NCI-H446 treated with DMSO at 0.1 percent for 48 hours (cell line): ENCODE results near the gene DENND6A.
"Not testable (repeated sequence)": the region's sequence is repeated elsewhere in the genome, so short reads cannot be mapped to it uniquely, and the experiment has no call there.

Experiments used
- DNase-seq: peaks from one replicate; lab custom pipeline; 2025; lab: John Stamatoyannopoulos, UW

Gene DENND6A

DNA sequence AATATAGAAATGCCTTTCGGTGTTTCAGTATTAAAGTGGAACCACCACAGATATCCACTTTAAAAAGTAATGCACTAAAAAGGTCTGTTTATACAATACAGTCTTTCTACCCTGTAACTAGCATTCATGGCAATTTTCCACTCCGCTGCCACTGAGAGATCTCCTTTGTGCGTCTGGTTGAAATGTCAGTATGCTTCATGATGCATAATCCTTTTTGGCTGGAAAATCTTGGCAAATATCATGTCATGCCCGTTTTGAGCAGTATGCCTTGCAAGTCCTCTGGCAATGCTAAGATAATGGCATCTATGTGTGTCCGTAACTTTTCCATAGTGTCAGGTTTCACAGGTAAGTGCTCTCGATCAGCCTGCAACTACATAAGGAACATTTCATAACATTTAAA is 64.9 kb downstream of the DENND6A start:
- peak; percentile 52 for DNase-seq

DNA sequence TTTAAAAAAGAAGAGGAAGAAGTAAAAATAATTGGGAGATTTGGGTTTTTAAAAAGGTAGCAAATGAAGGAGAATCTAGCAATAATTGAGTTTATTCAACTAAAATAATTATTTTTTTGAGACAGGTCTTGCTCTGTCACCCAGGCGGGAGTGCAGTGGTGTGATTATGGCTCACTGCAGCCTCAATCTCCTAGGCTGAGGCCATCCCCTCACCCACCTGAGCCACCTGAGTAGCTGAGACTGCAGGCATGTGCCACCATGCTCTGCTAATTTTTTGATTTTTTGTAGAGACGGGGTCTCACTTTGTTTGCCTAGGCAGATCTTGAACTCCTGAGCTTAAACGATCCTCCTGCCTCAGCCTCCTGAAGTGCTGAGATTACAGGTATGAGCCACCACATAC is 68.1 kb downstream of the DENND6A start:
- no peak for DNase-seq

DNA sequence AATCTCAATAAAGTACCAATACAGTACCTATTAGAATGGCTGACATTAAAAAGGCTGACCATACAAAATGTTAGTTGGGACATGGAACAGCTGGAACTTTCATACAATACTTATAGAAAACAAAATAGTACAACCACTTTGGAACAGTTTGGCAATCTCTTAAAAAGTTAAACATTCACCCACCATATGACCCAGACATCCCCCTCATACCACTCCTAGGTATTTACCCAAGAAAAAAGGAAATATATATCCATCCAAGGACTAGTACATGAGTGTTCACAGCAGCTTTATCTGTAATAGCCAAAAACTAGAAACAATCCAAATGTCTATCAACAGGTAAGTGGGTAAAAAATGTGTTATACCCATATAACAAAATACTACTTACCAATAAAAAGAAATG is 70.5 kb downstream of the DENND6A start:
- DNase-seq, result no peak

DNA sequence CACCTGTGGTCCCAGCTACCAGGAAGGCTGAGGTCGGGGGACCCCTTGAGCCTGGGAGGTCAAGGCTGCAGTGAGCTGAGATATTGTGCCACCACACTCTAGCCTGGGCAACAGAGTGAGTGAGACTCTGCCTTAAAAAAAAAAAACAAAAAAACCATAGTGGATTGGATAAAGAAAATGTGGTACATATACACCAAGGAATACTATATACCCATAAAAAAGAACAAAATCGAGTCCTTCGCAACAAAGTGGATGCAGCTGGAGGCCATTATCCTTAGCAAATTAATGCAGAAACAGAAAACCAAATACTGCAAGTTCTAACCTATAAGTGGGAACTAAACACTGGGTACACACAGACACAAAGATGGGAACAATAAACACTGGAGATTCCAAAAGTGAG is 75.1 kb downstream of the DENND6A start:
- no peak for DNase-seq

DNA sequence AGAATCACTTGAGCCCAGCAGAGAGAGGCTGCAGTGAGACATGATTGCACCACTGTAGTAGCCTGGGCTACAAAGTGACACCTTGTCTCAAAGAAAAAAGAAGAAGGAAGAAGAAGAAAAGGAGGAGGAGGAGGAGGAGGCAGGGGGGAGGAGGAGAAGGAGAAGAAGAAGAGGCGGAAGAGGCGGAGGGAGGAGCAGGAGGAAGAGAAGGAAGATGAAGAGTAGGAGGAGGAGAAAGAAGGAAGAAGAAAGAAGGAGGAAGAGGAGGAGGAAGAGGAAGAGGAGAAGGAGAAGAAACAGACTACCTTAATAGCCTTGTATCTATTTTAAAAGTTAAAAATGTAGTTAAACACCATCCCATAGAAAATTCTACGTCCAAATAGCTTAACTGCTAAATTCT is 76.6 kb downstream of the DENND6A start:
- DNase-seq, result no peak

DNA sequence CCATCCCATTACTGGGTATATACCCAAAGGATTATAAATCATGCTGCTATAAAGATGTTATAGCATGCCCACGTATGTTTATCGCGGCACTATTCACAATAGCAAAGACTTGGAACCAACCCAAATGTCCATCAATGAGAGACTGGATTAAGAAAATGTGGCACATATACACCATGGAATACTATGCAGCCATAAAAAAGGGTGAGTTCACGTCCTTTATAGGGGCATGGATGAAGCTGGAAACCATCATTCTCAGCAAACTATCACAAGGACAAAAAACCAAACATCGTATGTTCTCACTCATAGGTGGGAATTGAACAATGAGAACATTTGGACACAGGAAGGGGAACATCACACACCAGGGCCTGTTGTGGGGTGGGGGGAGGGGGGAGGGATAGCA is 81.0 kb downstream of the DENND6A start:
- DNase-seq, result not testable (repeated sequence)

DNA sequence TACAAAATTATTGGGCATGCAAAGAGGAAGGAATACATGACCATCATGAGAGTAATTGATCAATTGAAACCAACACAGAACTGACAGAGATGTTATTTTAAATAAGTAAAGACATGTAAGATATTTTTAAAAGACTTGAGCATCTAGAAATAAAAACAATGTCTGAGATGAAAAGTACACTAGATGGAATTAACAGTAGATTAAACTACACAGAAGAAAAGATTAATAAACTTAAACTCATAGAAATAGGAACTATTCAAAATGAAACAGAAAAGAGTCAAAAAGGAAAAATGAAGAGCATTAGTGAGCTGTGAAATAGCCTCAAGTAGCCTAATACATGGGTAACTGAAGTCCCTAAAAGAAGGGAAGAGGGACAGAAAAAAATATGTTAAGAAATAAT is 87.2 kb downstream of the DENND6A start:
- no peak for DNase-seq

DNA sequence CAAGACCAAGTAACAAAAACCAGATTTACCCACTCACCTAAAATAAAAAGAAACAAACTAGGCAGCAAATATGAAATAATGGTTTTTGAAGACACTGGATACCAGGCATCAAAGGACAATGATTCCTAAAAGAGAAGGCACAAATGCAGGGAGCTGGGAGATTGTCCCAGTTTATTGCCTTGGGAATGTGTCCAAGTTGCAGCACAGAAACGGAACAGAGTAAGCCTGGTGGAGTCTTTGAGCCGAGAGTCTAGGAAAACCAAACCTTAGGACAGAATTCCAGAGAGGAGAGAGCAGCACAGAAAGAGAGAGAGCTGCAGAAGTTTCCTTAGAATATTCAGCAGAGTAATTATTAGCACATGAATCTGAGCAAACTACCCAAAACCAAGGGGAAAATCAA is 87.9 kb downstream of the DENND6A start:
- no peak for DNase-seq

DNA sequence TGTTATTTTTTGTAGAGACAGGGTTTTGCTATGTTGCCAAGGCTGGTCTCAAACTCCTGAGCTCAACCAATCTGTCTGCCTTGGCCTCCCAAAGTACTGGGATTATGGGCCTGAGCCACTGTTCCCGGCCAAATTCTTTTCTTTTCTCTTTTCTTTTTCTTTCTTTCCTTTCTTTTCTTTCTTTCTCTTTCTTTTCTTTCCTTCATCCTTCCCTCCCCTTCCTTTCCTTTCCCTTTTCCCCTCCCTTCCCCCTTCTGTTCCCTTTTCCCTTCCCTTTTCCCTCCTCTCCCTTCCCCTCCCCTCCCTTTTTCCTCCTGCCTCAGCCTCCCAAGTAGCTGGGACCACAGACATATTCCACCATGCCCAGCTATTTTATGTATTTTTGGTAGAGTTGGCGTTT is 92.7 kb downstream of the DENND6A start:
- no peak for DNase-seq

DNA sequence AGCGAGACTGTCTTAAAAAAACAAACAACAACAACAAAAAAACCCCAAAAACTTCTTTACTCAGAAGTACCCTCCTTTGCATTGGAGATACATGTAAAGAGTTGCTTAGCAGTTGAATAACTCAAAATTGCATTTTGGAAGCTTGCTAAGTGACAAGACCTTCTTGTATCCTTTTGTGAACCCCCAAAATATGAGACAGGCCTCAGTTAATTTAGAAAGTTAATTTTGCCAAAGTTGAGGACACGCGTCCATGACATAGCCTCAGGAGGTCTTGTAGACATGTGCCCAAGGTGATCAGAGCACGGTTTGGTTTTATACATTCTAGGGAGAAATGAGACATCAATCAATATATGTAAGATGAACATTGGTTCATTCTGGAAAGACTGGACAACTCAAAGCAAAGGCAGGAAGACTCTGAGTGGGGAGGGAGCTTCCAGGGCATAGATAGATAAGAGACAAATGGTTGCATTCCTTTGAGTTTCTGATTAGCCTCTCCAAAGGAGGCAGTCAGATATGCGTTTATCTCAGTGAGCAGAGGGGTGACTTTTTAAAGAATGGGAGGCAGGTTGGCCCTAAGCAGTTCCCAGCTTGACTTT is 94.0 kb downstream of the DENND6A start:
- DNase-seq, result no peak

DNA sequence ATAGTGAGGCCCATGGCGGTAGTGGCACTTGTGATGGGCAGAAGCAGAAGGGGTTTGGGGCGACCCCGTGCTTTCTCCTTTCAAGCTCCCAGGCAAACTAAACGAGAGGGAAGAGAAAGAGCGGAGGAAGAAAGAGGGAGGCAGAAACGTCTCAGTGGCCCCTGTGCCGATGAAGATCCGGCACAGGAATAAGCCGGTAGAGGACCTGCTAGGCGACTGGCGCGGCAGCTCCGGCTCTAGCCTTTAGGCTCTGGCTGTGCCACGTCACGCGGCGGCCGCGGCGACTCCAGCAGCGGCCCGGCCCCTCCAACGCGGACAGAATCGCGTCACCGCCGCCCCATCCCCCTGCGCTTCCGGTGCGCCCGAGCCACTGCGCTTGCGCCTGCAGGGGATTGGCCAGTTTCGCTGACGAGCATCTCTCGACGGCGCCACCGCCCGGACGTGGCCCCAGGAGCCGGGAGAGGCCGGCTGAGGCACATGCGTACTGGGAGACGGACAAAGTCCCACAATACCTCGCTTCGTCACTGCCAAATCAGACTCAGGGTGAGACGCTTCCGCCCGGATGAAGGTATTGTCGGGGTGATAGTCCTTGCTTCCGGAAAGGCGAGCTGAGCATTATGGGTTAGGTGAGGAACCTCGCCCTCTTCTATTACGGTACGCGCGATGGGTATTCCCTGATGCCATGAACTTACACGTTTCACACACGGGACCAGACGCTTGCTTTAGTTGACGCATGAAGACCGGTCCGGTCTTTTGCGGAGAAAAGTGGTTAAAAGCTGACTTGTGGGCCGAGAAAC is 95.6 kb downstream of the DENND6A start, which contains the start of gene ARF4:
Gene ARF4, minus strand, starts transcription at position 218 of the 797 bp plus-strand sequence. Its CDS starts 204 bp downstream, at position 14.
- DNase-seq, result peak; percentile 96

DNA sequence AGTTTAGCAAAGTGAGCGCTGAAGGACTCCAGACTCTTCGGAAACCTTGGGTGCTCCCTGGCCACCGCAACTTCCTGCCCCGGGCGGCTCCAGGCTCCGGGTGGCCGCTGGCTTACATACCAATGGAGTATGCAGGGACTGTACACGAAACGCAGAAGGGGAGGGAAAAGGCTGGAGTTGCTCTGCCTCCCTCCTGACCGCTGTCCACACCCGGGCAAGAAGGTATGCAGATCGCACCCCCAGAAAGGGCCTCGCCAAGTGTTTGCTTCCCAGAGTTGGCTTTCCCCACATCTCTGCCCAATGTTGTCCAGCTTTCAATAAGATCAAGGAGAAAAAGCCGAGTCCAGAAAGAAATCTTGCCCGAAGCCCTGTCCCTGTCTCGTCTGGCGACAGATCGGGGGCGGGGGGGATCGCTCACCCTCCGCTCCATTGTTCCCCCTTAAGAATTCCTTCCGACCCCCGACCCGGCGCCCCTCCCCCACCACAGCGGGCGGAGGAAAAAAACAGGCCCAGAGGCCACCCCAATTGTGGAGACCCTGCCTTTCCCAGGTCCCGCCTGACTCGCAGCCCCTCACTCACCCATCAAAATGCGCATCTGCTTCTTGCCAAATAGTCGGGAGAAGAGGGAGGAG is 96.3 kb downstream of the DENND6A start:
- no peak for DNase-seq

DNA sequence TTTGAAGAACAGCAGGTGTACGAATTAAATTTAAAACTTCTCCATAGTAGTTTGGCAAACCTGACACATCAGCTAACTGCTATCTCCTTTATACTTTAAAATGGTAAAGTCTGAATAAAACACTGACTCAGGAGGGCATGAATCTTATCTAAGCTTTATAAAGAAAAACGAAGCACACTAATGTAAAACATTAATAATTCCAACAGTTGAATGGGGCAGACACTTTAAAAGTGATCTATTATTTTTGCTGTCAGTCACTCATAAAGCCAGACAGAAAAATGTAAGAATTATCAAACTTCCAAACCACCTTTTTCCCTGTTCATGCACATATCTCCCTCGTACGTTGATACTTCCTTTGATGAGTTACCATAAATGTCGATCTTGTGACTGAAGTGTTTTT is 98.3 kb downstream of the DENND6A start:
- no peak for DNase-seq

DNA sequence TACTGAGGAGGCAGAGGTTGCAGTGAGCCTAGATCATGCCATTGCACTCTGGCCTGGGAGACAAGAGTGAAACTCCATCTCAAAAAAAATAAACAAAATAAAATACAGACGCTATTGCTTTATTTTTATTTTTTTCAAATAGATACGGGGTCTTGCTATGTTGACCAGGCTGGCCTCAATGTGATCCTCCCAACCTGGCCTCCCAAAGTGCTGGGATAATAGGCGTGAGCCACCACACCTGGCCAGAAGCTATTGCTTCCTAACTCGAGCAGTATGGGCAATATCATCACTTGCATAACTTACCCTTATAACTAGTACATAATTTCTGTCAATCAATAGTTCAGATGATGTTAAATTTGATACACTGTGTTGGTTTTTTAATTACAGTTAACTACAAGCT is 98.7 kb downstream of the DENND6A start:
- DNase-seq, result no peak

DNA sequence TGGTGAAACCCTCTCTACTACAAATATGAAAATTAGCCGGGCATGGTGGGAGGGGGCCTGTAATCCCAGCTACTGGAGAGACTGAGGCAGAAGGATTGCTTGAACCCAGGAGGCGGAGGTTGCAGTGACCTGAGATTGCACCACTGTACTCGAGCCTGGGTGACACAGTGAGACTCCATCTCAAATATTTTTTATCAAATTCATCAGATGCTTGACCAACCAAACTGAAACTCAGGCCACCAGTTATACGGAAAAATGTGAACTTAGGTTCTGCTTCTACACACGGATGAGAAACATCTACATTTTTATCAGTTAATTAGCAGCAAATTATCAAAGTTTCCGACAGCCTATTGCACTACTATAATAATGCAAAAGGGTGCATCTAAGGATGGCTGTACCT is 100.6 kb downstream of the DENND6A start:
- DNase-seq, result no peak

DNA sequence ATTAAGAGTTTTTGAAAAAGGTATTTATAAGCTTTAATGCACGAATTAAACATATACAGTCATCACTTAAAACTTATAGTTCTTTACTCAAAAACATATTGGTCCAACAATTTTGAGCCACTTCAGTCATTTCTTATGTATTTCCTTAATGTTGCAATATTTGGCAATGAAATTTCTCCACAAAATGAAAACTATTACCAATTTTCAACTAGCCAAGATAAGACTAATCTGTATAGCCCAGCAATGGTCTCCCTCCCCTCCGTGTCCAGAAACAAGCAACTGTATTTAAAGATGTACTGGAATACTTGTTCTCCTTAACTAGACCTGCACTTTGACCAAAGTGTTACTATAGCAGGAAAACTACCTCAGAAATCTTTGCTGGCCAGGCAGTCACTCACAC is 105.0 kb downstream of the DENND6A start:
- DNase-seq, result no peak

DNA sequence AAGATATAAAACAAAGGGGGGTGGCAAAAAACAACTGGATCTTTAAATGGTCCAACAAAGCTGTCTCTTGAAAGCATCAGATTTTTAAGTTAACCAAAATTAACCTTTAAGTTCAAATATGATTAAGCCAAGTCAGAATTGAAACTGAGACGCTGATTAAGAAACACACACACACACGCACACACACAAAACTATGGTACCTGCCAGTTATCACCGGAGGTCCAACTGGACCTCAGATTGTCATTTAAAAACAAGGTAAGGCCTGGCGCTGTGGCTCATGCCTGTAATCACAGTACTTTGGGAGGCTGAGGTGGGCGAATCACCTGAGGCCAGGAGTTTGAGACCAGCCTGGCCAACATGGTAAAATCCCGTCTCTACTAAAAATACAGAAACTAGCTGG is 106.1 kb downstream of the DENND6A start:
- no peak for DNase-seq

DNA sequence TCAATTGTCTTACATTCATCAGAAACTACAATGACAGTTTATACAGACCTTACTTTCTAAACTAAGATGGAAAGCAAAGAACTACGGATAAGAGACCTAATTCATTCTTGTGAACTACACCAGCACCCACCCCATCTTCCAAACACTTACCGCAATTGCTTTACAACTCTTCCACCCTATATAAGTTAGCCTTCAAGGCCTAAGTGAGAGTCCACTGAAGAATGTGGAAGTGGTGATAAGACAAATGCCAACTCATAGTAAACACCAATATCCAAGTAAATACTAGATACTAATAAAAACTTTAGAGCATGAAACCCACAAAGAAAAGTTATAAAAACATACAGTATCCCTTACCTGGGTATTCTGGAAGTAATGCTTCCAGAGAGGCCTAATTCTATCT is 109.3 kb downstream of the DENND6A start:
- DNase-seq, result no peak

DNA sequence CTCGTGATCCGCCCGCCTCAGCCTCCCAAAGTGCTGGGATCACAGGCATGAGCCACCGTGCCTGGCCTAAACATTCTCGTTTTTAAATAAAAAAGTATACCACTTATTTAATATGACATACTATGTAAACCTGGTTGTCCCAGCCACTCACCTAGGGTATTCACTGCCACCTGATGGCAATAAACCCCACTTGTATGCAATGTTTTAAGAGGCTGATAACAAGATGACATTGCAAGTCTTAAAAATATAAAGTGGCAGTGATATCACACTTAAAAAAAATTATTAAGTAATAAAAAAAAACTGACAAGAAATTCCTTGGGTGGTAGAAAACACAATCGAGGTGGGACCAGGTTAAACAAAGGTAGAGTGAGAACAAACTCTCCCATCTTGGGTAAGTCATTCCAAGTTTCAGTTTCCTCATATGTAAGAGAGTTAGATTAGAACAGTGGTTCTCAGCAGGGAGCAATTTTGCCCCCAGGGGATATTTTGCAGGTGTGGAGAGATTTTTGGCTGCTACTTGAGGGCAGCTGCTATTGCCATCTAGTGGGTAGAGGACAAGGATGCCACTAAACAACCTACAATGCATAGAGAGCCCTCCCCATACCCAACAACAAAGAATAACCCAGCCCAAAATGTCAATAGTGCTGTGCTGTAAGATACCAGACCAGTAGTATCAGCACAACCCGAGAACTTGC is 110.3 kb downstream of the DENND6A start:
- DNase-seq, result no peak

DNA sequence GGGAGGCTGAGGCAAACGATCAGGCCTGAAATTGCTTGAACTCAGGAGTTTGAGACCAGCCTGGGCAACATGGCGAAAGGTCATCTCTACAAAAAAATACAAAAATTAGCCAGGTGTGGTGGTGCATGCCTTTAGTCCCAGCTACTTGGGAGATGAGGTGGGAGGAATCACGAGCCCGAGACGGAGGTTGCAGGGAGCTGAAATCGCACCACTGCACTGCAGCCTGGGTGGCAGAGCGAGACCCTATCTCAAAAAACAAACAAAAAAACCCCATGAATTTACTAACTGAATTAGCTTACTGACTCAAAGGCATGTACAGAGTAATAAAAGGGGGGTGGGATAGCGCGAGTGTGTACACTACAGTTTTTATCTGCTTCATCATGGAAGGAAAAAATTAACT is 115.1 kb downstream of the DENND6A start:
- no peak for DNase-seq

DNA sequence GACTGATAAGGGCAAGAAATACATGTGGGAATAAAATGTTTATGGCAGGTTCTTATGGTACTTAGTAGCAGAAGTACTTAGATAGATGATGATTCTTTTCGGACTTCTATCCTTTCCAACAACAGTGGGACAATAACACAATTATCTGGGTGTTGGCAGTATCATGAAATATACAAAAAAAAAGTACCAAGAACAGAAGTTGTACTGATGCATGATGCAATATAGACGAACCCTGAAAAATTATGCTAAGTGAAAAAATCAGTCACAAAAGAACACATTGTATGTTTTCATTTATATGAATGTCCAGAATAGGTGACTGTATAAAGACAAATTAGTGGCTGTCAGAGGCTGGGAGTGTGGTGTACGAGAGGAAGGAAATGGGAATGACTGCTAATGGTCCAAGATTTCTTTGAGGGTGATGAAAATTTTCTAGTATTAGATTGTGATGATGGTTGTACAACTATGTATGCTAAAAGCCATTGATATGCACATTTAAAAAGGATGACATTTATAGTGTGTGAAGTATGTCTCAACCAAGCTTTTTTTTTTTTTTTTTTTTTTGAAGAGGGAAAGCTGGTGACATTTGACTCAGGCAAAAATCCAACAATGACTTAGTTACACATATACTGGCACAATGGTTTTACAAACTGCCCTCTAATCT is 116.8 kb downstream of the DENND6A start:
- DNase-seq, result no peak
